ENCODE results near the gene KDM6A. TPM values are rescaled to one million over a fixed set of nuclear protein-coding genes. Genes with fewer than 3 reads are reported as not detected.

The KDM6A gene
- total RNA-seq, 6 experiments from 2014 or later: 7.1 to 20.9 (median 15.7) TPM

DNA sequence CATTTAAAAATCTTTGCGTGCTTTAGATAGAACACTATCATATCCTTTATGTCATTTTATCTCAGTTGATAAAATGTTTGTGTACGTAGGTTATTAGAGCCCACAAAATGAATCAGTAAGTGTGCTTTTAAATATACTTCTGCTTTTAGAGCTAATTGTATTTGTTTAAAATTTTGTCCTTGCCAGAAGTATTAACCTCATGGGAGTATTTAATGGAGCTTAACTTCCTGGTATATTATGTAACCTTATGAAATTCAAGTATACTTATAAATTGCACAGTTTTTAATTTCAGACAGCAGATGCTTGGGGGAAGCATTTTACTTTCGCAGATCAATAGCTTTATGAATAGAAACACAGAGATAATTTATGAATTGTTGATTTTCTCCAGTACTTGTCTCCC lies 237.5 kb downstream of the KDM6A start:
- TF ChIP-seq, protein P1, sequence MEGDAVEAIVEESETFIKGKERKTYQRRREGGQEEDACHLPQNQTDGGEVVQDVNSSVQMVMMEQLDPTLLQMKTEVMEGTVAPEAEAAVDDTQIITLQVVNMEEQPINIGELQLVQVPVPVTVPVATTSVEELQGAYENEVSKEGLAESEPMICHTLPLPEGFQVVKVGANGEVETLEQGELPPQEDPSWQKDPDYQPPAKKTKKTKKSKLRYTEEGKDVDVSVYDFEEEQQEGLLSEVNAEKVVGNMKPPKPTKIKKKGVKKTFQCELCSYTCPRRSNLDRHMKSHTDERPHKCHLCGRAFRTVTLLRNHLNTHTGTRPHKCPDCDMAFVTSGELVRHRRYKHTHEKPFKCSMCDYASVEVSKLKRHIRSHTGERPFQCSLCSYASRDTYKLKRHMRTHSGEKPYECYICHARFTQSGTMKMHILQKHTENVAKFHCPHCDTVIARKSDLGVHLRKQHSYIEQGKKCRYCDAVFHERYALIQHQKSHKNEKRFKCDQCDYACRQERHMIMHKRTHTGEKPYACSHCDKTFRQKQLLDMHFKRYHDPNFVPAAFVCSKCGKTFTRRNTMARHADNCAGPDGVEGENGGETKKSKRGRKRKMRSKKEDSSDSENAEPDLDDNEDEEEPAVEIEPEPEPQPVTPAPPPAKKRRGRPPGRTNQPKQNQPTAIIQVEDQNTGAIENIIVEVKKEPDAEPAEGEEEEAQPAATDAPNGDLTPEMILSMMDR (IDR thresholded peaks at IDR 0.05): no peak
- TF ChIP-seq POLR2A (IDR thresholded peaks at IDR 0.05): no peak
- peaks cover 0 to 36% (median 17%) of the 10 kb centered on the region in 4 donors for H3K36me3 ChIP-seq
- no peak for DNase-seq
- H3K4me3 ChIP-seq: no peak overlapping the region
- H3K4me1 ChIP-seq: no peaks in the 10 kb centered on the region
- WGBS (ENCODE audit: insufficient coverage, low coverage, low lambda C conversion rate, missing lambda C conversion rate): 93% methylated on average over 3 of the region's 3 CpGs
- H3K27ac ChIP-seq: no peak overlapping the region
- ATAC-seq: no peak
- H3K27me3 ChIP-seq: no peaks in the 10 kb centered on the region
- intact Hi-C loops (cut with DNase I): no loop called here
- no peaks in the 10 kb centered on the region for H3K9me3 ChIP-seq

DNA sequence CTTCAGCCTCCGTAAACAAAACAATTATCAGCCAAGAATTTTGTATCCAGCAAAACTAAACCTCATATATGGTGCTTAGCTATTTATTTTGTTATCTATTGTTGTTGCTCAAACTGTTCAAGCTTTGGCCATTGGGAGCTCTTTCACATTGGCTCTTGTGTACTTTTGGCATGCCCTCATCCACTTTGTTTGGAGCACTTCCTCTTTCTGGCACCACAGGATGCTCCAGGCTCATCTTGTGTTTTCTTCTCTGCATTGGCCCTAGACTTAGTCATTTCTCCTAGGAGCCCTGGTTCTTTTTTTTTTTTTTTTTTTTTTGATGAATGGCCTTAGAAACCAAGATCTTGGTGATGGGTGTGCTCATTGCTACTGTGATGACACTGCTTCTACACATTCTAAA lies 253.2 kb downstream of the KDM6A start:
- WGBS (ENCODE audit: insufficient coverage, low coverage, low lambda C conversion rate, missing lambda C conversion rate): 92% methylated on average over 1 of the region's 1 CpG
- DNase-seq: no peak
- Histone ChIP-seq H3K9me3 (no peaks in the 10 kb centered on the region), H3K4me1 (no peaks in the 10 kb centered on the region), H3K36me3 (no peaks in the 10 kb centered on the region), H3K4me3 (no peak overlapping the region), H3K27ac (no peak overlapping the region), H3K27me3 (no peaks in the 10 kb centered on the region)
- ATAC-seq: no peak
- intact Hi-C loops (cut with DNase I): no loop called here
- TF ChIP-seq POLR2A (IDR thresholded peaks at IDR 0.05): no peak
- TF ChIP-seq, protein P1 (IDR thresholded peaks at IDR 0.05): no peak

DNA sequence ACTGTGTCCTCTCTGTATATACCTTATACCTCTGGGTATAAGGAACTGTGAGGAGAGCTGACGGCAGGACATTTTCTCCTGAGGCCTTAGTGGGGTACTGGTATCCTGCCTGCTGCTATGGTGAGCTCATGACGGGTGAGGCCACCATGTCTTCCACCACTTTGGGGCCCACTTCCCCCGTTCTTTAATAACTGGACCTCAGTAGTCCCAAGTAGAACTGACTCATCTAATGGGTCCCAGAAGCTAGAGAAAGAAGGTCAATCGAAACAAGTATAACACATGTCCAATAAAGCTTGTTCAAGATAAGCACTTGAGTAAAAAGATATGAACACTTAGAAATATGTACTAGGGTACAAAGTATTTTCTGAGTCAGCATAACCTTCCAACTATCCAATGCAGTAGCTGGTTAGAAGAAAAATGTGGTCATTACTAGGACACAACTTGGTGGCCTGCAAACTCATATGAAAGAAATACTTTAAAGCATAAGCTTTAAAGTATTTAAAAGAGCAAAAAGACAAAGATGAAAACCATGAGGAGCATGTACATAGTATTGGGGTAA lies 256.0 kb downstream of the KDM6A start:
- Histone ChIP-seq H3K4me3 (no peak overlapping the region), H3K27ac (no peak overlapping the region), H3K27me3 (no peaks in the 10 kb centered on the region), H3K4me1 (no peaks in the 10 kb centered on the region), H3K9me3 (no peaks in the 10 kb centered on the region), H3K36me3 (no peaks in the 10 kb centered on the region)
- DNase-seq: no peak
- no peak for ATAC-seq
- 67% methylated on average over 4 of the region's 4 CpGs for WGBS (ENCODE audit: insufficient coverage, low coverage, low lambda C conversion rate, missing lambda C conversion rate)
- intact Hi-C loops (cut with DNase I): no loop called here
- TF ChIP-seq, protein P1 (IDR thresholded peaks at IDR 0.05): no peak
- TF ChIP-seq POLR2A (IDR thresholded peaks at IDR 0.05): no peak

DNA sequence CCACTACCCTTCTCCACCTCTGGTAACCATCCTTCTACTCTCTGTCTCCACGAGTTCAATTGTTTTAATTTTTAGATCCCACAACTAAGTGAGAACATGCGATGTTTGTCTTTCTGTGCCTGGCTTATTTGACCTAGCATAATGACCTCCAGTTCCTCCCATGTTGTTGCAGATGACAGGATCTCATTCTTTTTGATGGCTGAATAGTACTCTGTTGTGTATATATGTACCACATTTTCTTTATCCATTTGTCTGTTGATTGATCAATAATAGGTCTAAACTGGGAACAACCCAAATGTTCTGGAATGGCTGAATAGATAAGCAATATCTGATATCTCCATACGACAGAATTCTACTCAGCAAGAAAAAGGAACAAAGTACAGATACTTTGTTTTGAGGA lies 260.5 kb downstream of the KDM6A start:
- no peaks in the 10 kb centered on the region for H3K9me3 ChIP-seq
- TF ChIP-seq, protein P1 (IDR thresholded peaks at IDR 0.05): no peak
- TF ChIP-seq POLR2A (IDR thresholded peaks at IDR 0.05): no peak
- intact Hi-C loops (cut with DNase I): no loop called here
- no peak overlapping the region for H3K4me3 ChIP-seq
- no peaks in the 10 kb centered on the region for H3K36me3 ChIP-seq
- H3K27me3 ChIP-seq: no peaks in the 10 kb centered on the region
- no peaks in the 10 kb centered on the region for H3K4me1 ChIP-seq
- no peak for ATAC-seq
- H3K27ac ChIP-seq: no peak overlapping the region
- 57% methylated on average over 3 of the region's 3 CpGs for WGBS (ENCODE audit: insufficient coverage, low coverage, low lambda C conversion rate, missing lambda C conversion rate)
- DNase-seq: no peak

- TF ChIP-seq POLR2A (IDR thresholded peaks at IDR 0.05): no peak
- TF ChIP-seq, protein P1 (IDR thresholded peaks at IDR 0.05): no peak
- no peak overlapping the region for H3K27ac ChIP-seq
- 62% methylated on average over 6 of the region's 7 CpGs for WGBS (ENCODE audit: insufficient coverage, low coverage, low lambda C conversion rate, missing lambda C conversion rate)
- H3K27me3 ChIP-seq: no peaks in the 10 kb centered on the region
- intact Hi-C loops (cut with DNase I): no loop called here
- H3K36me3 ChIP-seq: no peaks in the 10 kb centered on the region
- no peak for DNase-seq
- H3K4me1 ChIP-seq: no peaks in the 10 kb centered on the region
- no peak for ATAC-seq
- no peak overlapping the region for H3K4me3 ChIP-seq
- no peaks in the 10 kb centered on the region for H3K9me3 ChIP-seq
These were observed 261.3 kb downstream of the KDM6A start for GRCh38 chrX:45134315-45134731.

Data from right lobe of liver (tissue), 6 donors.